Mucosa of descending colon (tissue), 3 donors: Measurements from ENCODE around the gene KLHL6. TPM values are rescaled to one million over a fixed set of nuclear protein-coding genes. Genes with fewer than 3 reads are reported as not detected.
"Not testable (repeated sequence)": the region's sequence is repeated elsewhere in the genome, so short reads cannot be mapped to it uniquely, and the experiment has no call there.

Experiments
- ATAC-seq: fragments of 200-7000 bp; cut with Tn5 transposase; one replicate; pipeline ENCODE4 v1.9.1; 2020; ENCODE audit warnings: mild to moderate bottlenecking, moderate library complexity
- DNase-seq, 3 donors: peaks; one replicate each; pipeline ENCODE4 v3.0.0-alpha.2; 2020
- H3K36me3 ChIP-seq: fragments of 200-600 bp; one replicate; pipeline ENCODE4 v1.8.0; 2021; ENCODE audit warnings: low read depth, mild to moderate bottlenecking
- H3K4me1 ChIP-seq: fragments of 200-600 bp; one replicate; pipeline ENCODE4 v1.8.0; 2021; ENCODE audit warnings: low read depth, mild to moderate bottlenecking
- H3K4me3 ChIP-seq: fragments of 200-600 bp; one replicate; pipeline ENCODE4 v1.8.0; 2021; ENCODE audit warnings: mild to moderate bottlenecking
- H3K9me3 ChIP-seq: fragments of 200-600 bp; one replicate; pipeline ENCODE4 v1.8.0; 2021; ENCODE audit warnings: mild to moderate bottlenecking
- intact Hi-C, 2 donors: fragments of 100-400 bp; cut with DNase I in 1 of 2; cut with micrococcal nuclease in 1 of 2; formaldehyde crosslinking; loops; one replicate each; pipeline versions ENCODE4 v1.11.0 to v1.11.1; 2022; cut with DNase I, micrococcal nuclease
- total RNA-seq, 3 donors: library from RNA; stranded (reverse); fragmentation: NEBNext Ultra II Directional in 2 of 3; extraction: Animal tissue kit (Norgen Biotek cat#: 25700) in 2 of 3; gene quantifications; one replicate each; pipeline versions ENCODE4 v1.2.1 to v1.2.4, GENCODE V29; 2021 to 2023
- TF ChIP-seq, protein P1 (sequence below): fragments of 200-600 bp; IDR thresholded peaks from one replicate; pipeline ENCODE4 v1.8.0; 2022; ENCODE audit warnings: antibody characterized with exemption, mild to moderate bottlenecking
- donor health status: DM: no; HTN: no; CAD: no; lungs with moderate emphysema.
- donor health status: DM: no; HTN: no; CAD: no.
- donor health status: DM: no; HTN: yes; CAD: no.

Gene KLHL6
- total RNA-seq, 3 donors from 2014 or later = 1.9 to 3.0 (median 1.9) TPM

DNA sequence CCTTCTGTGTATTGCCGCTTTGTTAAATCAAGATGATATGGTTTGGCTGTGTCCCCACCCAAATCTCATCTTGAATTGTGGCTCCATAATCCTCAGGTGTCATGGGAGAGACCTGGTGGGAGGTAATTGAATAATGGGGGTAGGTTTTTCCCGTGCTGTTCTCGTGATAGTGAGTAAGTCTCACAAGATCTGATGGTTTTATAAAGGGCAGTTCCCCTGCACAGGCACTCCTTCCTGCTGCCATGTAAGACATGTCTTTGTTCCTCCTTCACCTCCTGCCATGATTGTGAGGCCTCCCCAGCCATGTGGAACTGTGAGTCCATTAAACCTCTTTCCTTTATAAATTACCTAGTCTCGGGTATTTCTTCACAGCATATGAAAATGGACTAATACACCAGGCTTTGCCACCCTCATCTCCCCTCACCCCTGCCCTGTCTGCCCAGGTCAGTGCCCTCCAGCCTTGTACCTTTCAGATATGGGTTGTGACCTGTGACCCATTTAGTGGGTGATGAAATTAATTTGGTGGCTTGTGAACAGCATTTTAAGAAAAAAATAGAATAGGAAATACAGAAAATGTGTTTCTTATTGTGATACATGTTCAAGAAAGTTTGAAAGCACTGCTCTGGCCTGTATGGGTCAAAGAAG is 71.0 kb downstream of the KLHL6 start:
- Histone ChIP-seq H3K4me3 (no peak overlapping the region), H3K4me1 (peaks cover 8% of the 10 kb centered on the region), H3K36me3 (no peaks in the 10 kb centered on the region), H3K9me3 (no peaks in the 10 kb centered on the region)
- TF ChIP-seq, protein P1, sequence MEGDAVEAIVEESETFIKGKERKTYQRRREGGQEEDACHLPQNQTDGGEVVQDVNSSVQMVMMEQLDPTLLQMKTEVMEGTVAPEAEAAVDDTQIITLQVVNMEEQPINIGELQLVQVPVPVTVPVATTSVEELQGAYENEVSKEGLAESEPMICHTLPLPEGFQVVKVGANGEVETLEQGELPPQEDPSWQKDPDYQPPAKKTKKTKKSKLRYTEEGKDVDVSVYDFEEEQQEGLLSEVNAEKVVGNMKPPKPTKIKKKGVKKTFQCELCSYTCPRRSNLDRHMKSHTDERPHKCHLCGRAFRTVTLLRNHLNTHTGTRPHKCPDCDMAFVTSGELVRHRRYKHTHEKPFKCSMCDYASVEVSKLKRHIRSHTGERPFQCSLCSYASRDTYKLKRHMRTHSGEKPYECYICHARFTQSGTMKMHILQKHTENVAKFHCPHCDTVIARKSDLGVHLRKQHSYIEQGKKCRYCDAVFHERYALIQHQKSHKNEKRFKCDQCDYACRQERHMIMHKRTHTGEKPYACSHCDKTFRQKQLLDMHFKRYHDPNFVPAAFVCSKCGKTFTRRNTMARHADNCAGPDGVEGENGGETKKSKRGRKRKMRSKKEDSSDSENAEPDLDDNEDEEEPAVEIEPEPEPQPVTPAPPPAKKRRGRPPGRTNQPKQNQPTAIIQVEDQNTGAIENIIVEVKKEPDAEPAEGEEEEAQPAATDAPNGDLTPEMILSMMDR = no peak
- no peak for ATAC-seq
- intact Hi-C loops = loop anchor here in 1 of 2 donors (10.0 kb wide), 1 partner anchor 70 kb away; the partner anchor contains the start of gene KLHL6
- DNase-seq = no peak

DNA sequence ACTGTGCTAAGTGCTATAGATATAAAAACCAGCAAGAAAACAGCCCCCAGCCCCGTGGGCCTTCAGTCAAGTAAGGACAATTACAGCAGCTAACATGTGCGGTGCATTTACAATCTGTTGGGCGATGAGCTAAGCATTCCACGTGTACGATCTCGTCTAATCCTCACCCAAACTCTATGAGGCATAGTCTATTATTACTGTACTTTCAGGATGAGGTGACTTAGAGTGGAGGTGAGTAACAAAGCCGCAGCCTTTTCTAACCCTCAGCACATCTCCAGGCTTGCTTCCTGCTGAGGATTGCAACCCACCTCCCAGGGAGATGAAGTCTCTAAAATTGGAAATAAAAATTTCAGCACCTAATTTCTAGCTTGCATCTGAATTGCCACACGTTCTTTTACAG is 73.9 kb downstream of the KLHL6 start:
- H3K4me3 ChIP-seq = no peak overlapping the region
- no peaks in the 10 kb centered on the region for H3K9me3 ChIP-seq
- DNase-seq (no peak), ATAC-seq (no peak)
- TF ChIP-seq, protein P1 = no peak
- no peaks in the 10 kb centered on the region for H3K36me3 ChIP-seq
- intact Hi-C loops = loop anchor here in 1 of 2 donors (10.0 kb wide), 1 partner anchor 73 kb away; the partner anchor contains the start of gene KLHL6
- peaks cover 8% of the 10 kb centered on the region for H3K4me1 ChIP-seq

DNA sequence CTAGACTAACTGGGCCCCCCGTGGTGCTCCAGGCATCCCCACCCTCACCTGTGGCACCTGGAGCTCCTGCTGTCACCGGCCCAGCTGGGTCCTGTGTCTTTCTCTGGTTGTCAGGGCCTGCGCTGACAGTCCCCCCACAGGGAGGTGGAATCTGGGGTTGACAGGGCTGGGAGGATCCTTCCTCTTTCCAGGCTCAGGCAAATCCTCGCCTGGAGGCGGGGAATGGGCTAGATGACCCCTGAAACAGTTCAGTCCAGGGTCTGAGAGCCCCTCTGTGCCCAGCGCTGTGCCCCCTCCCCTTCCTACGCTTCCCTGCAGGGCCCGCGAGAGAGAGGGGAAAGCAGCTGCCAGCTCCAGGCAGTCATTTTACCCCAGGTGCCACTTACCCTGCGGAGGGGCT is 77.0 kb downstream of the KLHL6 start:
- TF ChIP-seq, protein P1 = no peak
- intact Hi-C loops = no loop called here

DNA sequence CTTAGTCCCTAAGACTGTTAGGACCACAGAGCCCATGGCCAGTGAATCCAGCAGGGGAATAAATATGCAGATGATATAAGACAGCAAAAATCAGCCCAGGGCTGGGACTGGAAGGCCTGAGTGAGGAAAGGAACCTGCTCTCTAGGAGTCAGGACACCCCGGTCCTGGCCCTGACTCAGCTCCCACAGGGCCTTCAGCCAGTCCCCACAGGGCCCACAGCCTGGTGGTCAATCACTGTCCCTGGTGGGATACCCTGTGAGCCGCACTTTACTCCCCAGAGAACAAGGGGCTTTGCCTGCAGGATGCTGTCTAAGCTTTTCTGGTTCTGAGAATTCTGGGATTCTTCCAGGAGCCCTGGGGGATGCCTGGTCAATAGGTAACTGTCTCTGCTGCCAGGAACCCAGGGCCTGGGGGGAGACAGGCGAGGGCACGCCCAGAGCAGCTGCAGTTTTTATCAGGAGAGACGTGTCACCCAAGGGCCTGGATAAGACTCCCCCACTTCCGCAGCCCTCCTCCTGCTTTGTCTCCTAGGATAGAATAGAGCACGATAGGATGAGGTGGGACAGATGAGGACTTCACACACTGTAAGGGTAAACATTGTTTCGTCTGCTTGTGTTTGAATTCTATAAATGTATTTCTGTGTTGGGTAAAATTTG is 77.6 kb downstream of the KLHL6 start:
- TF ChIP-seq, protein P1 = no peak
- Histone ChIP-seq H3K36me3 (no peaks in the 10 kb centered on the region), H3K4me3 (no peak overlapping the region), H3K9me3 (no peaks in the 10 kb centered on the region), H3K4me1 (peaks cover 8% of the 10 kb centered on the region)
- no peak for ATAC-seq
- no peak for DNase-seq
- intact Hi-C loops = no loop called here

More for the DNA sequence above, 77.0 kb downstream of the KLHL6 start:
- peaks cover 8% of the 10 kb centered on the region for H3K4me1 ChIP-seq
- DNase-seq (no peak), ATAC-seq (no peak)
- no peak overlapping the region for H3K4me3 ChIP-seq
- no peaks in the 10 kb centered on the region for H3K9me3 ChIP-seq
- H3K36me3 ChIP-seq = no peaks in the 10 kb centered on the region

DNA sequence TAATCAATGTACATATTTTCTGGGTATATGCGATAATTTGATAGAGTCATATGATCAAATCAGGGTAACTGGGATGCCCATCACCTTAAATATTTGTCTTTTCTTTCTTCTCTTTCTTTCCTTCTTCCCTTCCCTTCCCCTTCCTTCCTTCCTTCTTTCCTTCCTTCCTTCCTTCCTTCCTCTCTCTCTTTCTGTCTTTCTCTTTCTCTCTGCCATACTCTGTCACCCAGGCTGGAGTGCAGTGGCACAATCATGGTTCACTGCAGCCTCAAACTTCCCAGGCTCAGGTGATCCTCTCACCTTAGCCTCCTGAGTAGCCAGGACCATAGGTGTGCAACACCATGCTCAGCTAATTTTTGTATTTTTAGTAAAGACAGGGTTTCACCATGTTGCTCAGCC is 79.7 kb downstream of the KLHL6 start:
- intact Hi-C loops = not testable (repeated sequence)

DNA sequence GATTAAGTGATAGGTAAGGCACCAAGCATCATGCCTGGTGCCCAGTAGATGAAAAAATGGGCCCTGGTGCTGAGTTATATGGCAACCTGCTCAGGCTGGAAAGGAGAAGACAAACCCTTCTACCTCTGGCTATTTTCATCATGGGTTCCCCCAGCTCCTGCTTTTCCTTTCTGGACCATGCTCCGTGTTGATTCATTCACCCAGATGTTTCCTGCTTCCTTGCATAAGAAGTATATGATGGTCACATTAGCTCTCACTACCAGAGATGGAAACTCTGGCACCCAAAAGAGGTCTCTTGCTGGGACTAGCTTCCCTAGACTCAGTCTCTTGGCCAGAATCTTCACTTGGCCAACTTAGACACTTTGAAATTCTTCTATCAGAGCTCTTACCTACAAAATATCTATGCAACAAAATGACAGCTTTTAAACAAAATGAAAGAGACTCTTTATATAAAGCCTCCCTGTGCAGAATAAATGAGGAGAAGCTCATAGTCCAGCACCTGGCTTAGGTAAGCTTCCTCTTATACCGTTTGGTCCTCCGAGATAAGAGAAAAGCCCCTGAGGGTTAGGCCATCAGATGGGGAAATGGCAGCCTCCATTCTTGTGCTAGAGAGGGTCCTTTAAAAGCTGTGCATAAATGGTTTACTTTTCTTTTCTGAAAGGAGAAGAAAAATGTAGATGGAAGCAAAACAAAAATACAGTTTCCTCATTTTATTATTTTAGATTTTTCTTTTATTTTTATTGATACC is 80.3 kb downstream of the KLHL6 start:
- ATAC-seq (no peak), DNase-seq (no peak)
- intact Hi-C loops = no loop called here
- Histone ChIP-seq H3K4me1 (peaks cover 8% of the 10 kb centered on the region), H3K4me3 (no peak overlapping the region), H3K36me3 (no peaks in the 10 kb centered on the region), H3K9me3 (no peaks in the 10 kb centered on the region)
- TF ChIP-seq, protein P1 = no peak

More for the DNA sequence above, 79.7 kb downstream of the KLHL6 start:
- DNase-seq, H3K4me3 ChIP-seq, H3K36me3 ChIP-seq, H3K9me3 ChIP-seq, H3K4me1 ChIP-seq, ATAC-seq: not testable (repeated sequence)
